ENCODE data around the gene HPSE2.
"Not testable (repeated sequence)": the region's sequence is repeated elsewhere in the genome, so short reads cannot be mapped to it uniquely, and the experiment has no call there.

HPSE2 gene

DNA sequence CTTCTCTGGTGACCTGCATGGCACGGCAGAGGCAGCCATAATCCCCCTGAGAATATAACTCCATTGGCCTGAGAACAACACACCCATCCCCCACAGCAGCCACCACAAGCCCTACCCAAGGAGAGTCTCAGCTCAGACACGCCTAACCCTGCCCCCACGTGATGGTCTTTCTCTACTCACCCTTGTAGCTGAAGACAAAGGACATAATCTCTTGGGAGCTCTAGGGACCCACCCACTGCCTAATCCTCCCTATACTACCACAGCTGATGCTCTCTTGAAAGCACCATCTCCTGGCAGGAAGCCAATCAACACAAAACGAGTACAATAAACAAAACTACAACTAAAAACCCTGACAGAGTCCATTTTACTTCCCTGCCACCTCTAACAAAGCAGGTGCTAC, 30.7 kb upstream of the HPSE2 start:
- H3K9ac ChIP-seq, result no peak overlapping the region
- no peaks in the 10 kb centered on the region for H3K9me3 ChIP-seq (ENCODE audit: control insufficient read depth, low read length)
- no peak overlapping the region for H3K4me3 ChIP-seq (ENCODE audit: low read depth, low read length)
- no peaks in the 10 kb centered on the region for H3K79me2 ChIP-seq
- no peak overlapping the region for H2AFZ ChIP-seq
- H3K36me3 ChIP-seq (ENCODE audit: control insufficient read depth, insufficient read depth, low read length), result no peaks in the 10 kb centered on the region
- no peaks in the 10 kb centered on the region for H3K27me3 ChIP-seq (ENCODE audit: control insufficient read depth, insufficient read depth, low read length)
- H3K4me2 ChIP-seq (ENCODE audit: low read length), result no peak overlapping the region
- no peaks in the 10 kb centered on the region for H3K4me1 ChIP-seq
- no peak overlapping the region for H3K27ac ChIP-seq
- TF ChIP-seq, protein P1, sequence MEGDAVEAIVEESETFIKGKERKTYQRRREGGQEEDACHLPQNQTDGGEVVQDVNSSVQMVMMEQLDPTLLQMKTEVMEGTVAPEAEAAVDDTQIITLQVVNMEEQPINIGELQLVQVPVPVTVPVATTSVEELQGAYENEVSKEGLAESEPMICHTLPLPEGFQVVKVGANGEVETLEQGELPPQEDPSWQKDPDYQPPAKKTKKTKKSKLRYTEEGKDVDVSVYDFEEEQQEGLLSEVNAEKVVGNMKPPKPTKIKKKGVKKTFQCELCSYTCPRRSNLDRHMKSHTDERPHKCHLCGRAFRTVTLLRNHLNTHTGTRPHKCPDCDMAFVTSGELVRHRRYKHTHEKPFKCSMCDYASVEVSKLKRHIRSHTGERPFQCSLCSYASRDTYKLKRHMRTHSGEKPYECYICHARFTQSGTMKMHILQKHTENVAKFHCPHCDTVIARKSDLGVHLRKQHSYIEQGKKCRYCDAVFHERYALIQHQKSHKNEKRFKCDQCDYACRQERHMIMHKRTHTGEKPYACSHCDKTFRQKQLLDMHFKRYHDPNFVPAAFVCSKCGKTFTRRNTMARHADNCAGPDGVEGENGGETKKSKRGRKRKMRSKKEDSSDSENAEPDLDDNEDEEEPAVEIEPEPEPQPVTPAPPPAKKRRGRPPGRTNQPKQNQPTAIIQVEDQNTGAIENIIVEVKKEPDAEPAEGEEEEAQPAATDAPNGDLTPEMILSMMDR (IDR thresholded peaks at IDR 0.05), result no peak

DNA sequence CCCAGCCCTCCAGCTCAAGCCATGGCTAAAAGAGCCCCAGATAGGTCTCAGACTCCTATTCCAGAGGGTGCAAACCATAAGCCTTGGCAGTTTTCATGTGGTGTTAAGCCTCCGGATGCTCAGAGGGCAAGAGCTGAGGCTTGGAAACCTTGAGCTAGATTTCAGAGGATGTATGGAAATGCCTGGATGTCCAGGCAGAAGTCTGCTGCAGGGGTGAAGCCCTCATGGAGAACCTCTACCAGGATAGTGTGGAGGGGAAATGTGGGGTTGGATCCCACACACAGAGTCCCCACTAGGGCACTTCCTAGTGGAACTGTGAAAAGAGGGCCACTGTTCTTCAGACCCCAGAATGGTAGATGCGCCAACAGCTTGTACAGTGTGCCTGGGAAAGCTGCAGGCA, 13.2 kb upstream of the HPSE2 start:
- H2AFZ ChIP-seq, result no peak overlapping the region
- H3K9me3 ChIP-seq (ENCODE audit: control insufficient read depth, low read length), result no peaks in the 10 kb centered on the region
- H3K4me1 ChIP-seq, result no peaks in the 10 kb centered on the region
- TF ChIP-seq, protein P1 (IDR thresholded peaks at IDR 0.05), result no peak
- H3K9ac ChIP-seq, result no peak overlapping the region
- H3K36me3 ChIP-seq (ENCODE audit: control insufficient read depth, insufficient read depth, low read length), result no peaks in the 10 kb centered on the region
- no peak overlapping the region for H3K4me2 ChIP-seq (ENCODE audit: low read length)
- no peaks in the 10 kb centered on the region for H3K27me3 ChIP-seq (ENCODE audit: control insufficient read depth, insufficient read depth, low read length)
- H3K4me3 ChIP-seq (ENCODE audit: low read depth, low read length), result no peak overlapping the region
- no peak overlapping the region for H3K27ac ChIP-seq
- H3K79me2 ChIP-seq, result no peaks in the 10 kb centered on the region

DNA sequence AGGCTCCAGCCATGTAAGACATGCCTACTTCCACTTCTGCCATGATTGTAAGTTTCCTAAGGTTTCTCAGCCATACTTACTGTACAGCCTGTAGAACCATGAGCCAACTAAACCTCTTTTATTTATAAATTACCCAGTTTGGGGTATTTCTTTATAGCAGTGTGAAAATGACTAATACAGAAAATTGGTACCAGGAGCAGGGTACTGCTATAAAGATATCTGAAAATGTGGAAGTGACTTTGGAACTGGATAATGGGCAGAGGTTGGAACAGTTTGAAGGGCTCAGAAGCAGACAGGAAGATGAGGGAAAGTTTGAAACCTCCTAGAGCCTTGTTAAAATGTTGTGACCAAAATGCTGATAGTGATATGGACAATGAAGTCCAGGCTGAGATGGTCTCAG, 12.2 kb upstream of the HPSE2 start:
- H3K27ac ChIP-seq; H3K79me2 ChIP-seq; H3K4me1 ChIP-seq; H3K27me3 ChIP-seq (ENCODE audit: control insufficient read depth, insufficient read depth, low read length); H3K4me3 ChIP-seq (ENCODE audit: low read depth, low read length); H3K4me2 ChIP-seq (ENCODE audit: low read length); H2AFZ ChIP-seq; H3K9me3 ChIP-seq (ENCODE audit: control insufficient read depth, low read length); H3K36me3 ChIP-seq (ENCODE audit: control insufficient read depth, insufficient read depth, low read length); H3K9ac ChIP-seq: not testable (repeated sequence)

DNA sequence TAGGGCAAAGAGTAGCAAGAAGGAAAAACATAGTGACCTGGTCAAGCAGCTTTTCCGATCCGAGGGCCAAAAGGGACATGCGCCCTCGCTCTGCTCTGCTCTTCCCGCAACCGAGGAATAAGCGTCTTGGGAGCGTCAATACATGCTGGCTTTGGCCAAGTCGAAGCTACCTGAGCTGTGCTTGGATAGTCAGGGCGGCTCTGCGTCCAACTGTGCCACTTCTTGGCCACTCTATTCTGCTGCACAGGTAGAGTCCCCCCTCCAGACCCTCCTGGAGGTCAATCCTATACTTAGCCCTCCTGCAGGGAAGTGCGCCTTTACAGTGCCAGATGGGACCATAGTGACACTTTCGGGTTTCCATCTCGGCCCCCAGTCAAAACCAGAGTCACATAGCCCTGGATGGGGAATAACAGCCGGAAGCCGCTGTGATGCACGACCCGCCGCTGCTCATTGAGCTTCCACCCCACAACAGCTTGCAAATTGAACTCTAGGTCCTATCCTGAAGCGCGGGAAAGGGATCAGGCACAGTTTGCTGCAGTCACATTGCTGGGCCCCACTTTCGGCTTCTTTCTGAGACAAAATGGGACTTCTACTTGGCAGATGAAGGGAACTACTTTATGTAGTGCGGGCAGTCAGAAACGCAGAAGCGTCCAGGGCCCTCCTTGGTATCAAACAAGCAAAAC, 1.1 kb upstream of the HPSE2 start:
- H3K9ac ChIP-seq, result no peak overlapping the region
- H3K36me3 ChIP-seq (ENCODE audit: control insufficient read depth, insufficient read depth, low read length), result no peaks in the 10 kb centered on the region
- H3K4me3 ChIP-seq (ENCODE audit: low read depth, low read length), result no peak overlapping the region
- H3K4me1 ChIP-seq, result no peaks in the 10 kb centered on the region
- peaks cover 23% of the 10 kb centered on the region for H3K27me3 ChIP-seq (ENCODE audit: control insufficient read depth, insufficient read depth, low read length)
- TF ChIP-seq, protein P1 (IDR thresholded peaks at IDR 0.05), result no peak
- H3K4me2 ChIP-seq (ENCODE audit: low read length), result no peak overlapping the region
- H2AFZ ChIP-seq, result no peak overlapping the region
- no peak overlapping the region for H3K27ac ChIP-seq
- no peaks in the 10 kb centered on the region for H3K79me2 ChIP-seq
- no peaks in the 10 kb centered on the region for H3K9me3 ChIP-seq (ENCODE audit: control insufficient read depth, low read length)

- Histone ChIP-seq H3K27ac (no peak overlapping the region), H3K36me3 (ENCODE audit: control insufficient read depth, insufficient read depth, low read length) (no peaks in the 10 kb centered on the region), H3K4me1 (no peaks in the 10 kb centered on the region), H2AFZ (no peak overlapping the region), H3K9me3 (ENCODE audit: control insufficient read depth, low read length) (no peaks in the 10 kb centered on the region), H3K4me3 (ENCODE audit: low read depth, low read length) (no peak overlapping the region), H3K9ac (no peak overlapping the region), H3K79me2 (no peaks in the 10 kb centered on the region), H3K27me3 (ENCODE audit: control insufficient read depth, insufficient read depth, low read length) (peaks cover 23% of the 10 kb centered on the region), H3K4me2 (ENCODE audit: low read length) (no peak overlapping the region)
- TF ChIP-seq, protein P1 (IDR thresholded peaks at IDR 0.05), result no peak
Measured at GRCh38 chr10:99234791-99235657, 628 bp downstream of the HPSE2 start.

Measured in parathyroid adenoma (tissue), 2 donors.